Hematopoietic multipotent progenitor cell treated with erythropoietin and hydrocortisone succinate and interleukin-3 and kit ligand, for 8 days (in vitro differentiated cells): ENCODE results near the gene LIN37.
"Not testable (repeated sequence)": the region's sequence is repeated elsewhere in the genome, so short reads cannot be mapped to it uniquely, and the experiment has no call there.

ENCODE experiments used
- DNase-seq: peaks from one replicate; pipeline ENCODE4 v3.0.0-alpha.2; 2015

LIN37 gene

DNA sequence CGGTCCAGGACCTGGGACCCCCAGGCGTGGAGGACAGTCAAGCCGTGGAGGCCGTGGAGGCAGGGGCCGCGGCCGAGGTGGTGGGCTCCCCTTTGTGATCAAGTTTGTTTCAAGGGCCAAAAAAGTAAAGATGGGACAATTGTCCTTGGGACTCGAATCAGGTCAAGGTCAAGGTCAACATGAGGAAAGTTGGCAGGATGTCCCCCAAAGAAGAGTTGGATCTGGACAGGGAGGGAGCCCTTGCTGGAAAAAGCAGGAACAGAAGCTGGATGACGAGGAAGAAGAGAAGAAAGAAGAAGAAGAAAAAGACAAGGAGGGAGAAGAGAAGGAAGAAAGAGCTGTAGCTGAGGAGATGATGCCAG is 28.2 kb upstream of the LIN37 start:
- DNase-seq = no peak

DNA sequence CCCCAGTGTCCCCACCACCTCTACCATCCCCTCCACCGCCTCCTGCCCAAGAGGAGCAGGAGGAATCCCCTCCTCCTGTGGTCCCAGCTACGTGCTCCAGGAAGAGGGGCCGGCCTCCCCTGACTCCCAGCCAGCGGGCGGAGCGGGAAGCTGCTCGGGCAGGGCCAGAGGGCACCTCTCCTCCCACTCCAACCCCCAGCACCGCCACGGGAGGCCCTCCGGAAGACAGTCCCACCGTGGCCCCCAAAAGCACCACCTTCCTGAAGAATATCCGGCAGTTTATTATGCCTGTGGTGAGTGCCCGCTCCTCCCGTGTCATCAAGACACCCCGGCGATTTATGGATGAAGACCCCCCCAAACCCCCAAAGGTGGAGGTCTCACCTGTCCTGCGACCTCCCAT is 27.7 kb upstream of the LIN37 start:
- no peak for DNase-seq

DNA sequence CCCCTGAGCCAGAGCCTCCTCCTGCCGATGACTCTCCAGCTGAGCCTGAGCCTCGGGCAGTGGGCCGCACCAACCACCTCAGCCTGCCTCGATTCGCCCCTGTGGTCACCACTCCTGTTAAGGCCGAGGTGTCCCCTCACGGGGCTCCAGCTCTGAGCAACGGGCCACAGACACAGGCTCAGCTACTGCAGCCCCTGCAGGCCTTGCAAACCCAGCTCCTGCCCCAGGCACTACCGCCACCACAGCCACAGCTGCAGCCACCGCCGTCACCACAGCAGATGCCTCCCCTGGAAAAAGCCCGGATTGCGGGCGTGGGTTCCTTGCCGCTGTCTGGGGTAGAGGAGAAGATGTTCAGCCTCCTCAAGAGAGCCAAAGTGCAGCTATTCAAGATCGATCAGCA is 27.0 kb upstream of the LIN37 start:
- no peak for DNase-seq

DNA sequence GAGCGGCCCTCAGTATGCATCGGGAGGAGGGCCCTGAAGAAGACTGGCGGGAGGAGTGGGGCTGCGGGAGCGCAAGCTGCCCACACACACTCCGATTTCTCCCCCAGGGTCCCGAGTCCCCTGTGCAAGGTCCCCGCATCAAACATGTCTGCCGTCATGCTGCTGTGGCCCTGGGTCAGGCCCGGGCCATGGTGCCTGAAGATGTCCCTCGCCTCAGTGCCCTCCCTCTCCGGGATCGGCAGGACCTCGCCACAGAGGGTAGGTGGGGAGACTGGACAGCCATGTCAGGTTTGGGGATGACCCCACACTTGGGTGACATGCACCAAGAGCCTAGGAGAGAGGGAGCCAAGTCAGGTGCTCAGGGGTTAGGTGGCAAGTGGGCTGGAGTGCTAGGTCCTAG is 25.9 kb upstream of the LIN37 start:
- no peak for DNase-seq

DNA sequence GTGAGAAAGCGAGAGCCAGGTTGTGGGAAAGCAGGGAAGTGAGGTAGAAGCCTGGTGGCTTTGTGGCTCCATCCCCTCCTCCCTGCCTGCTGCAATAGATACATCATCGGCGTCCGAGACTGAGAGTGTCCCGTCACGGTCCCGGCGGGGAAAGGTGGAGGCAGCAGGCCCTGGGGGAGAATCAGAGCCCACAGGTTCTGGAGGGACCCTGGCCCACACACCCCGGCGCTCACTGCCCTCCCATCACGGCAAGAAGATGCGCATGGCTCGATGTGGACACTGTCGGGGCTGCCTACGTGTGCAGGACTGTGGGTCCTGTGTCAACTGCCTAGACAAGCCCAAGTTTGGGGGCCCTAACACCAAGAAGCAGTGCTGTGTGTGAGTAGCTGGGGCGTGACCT is 25.5 kb upstream of the LIN37 start:
- no peak for DNase-seq

DNA sequence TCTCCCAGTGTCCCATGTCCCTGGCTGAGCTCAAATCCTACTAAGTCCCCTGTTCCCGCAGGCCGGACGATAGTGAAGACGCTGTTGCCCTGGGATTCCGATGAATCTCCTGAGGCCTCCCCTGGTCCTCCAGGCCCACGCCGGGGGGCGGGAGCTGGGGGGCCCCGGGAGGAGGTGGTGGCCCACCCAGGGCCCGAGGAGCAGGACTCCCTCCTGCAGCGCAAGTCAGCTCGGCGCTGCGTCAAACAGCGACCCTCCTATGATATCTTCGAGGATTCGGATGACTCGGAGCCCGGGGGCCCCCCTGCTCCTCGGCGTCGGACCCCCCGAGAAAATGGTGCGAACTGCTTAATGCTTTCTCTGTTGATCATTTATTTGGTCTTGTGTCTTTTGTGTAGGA is 24.7 kb upstream of the LIN37 start:
- DNase-seq = no peak

DNA sequence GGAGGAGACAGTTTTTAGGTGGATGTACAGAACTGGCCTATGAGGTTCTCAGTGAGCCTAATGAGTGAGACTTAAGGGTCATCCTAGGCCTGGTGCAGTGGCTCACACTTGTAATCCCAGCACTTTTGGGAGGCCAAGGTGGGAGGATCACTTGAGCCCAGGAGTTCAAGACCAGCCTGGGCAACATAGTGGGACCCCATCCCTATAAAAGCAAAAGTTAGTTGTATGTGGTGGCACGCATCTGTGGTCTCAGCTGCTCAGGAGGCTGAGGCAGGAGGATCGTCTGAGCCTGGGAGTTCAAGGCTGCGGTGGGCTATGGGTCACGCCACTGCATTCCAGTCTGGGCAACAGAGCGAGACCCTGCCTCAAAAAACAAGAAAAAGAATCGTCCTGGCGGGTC is 24.2 kb upstream of the LIN37 start:
- not testable (repeated sequence) for DNase-seq

DNA sequence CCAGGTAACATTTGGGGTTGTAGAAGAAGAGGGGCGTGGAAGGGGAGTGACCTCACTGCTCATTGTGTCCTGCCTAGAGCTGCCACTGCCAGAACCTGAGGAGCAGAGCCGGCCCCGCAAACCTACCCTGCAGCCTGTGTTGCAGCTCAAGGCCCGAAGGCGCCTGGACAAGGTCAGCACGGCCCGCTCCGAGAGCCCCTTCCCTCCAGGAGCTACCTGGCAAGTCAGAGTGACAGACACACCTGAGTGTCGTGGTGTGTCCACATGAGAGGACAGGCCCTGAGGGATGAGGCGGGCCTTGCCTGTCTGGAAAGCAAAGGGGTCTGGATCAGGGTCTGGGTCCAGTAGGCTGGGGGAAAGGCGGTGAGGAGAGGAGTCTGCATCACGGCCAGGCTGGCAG is 23.8 kb upstream of the LIN37 start:
- no peak for DNase-seq

DNA sequence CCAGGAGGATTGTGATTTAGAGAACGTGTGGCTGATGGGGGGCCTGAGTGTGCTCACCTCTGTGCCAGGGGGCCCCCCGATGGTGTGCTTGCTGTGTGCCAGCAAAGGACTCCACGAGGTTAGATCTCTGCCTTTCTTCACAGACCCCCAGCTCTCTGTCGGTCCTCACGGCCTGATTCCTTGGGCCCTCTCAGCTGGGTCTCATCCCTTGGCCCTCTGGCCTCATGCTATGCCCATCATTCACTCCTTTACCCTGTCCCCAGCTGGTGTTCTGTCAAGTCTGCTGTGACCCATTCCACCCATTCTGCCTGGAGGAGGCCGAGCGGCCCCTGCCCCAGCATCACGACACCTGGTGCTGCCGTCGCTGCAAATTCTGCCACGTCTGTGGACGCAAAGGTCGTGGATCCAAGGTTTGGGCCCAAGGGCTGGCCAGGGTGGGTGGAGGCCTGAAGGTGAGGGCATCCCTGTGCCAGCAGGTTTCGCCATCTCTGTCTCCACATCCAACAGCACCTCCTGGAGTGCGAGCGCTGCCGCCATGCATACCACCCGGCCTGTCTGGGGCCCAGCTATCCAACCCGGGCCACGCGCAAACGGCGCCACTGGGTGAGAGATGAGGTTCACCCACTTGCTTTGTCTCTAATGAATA is 23.0 kb upstream of the LIN37 start:
- DNase-seq = no peak

DNA sequence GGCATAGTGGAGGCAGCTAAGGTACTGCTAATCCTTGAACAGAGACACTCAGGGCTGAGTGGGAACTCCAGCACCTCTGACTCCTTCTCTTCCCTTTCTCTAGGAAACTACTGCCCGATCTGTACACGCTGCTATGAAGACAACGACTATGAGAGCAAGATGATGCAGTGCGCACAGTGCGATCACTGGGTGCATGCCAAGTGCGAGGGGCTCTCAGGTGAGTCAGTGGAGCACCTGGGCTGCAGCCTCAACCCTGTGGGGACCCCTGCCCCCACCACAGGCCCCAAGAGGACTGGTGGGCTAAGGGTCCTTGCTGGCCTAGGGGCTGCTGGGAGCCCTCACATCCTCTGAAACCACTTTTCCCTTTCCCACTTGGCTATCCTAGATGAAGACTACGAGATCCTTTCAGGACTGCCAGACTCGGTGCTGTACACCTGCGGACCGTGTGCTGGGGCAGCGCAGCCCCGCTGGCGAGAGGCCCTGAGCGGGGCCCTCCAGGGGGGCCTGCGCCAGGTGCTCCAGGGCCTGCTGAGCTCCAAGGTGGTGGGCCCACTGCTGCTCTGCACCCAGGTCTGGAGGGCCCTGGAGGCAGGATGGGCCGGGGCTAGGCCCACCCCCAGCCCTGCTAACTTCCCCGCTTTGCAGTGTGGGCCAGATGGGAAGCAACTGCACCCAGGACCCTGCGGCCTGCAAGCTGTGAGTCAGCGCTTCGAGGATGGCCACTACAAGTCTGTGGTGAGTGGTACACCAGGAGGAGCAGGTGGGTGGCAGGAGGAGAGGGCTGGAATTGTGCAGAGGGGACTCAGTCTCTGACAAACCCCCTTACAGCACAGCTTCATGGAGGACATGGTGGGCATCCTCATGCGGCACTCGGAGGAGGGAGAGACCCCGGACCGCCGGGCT is 21.1 kb upstream of the LIN37 start:
- no peak for DNase-seq

DNA sequence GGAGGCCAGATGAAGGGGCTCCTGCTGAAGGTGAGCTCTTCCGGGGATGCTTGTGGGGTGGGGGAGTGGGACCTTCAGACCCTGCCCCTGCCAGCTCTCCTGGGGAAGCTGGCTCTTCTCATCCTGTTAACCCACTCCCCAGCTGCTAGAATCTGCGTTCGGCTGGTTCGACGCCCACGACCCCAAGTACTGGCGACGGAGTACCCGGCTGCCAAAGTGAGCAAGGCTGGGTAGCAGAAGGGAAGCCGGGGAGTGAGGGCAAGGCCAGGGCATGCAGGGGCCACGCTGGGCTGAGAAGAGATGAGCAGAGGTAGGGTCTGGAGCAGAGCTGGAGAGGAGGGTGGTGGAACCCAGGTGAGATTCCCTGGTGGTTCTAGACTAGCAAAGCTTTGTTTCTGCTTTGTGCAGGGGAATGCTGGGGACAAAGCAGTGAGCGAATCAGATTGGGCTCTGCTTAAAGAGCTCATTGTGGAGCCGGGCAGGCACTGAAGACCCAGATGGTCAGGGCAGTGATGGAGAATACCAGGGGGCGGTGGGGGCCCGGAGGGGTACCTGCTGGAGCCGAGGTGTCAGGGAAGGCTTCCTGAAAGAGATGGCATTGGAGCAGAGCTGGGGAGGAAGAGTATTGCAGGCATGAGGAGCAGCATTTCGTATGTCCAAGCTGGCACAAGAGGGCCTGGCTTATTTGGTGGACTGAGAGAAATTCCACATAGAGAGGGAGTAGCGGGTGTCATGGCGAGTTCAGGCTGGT is 20.2 kb upstream of the LIN37 start:
- no peak for DNase-seq

DNA sequence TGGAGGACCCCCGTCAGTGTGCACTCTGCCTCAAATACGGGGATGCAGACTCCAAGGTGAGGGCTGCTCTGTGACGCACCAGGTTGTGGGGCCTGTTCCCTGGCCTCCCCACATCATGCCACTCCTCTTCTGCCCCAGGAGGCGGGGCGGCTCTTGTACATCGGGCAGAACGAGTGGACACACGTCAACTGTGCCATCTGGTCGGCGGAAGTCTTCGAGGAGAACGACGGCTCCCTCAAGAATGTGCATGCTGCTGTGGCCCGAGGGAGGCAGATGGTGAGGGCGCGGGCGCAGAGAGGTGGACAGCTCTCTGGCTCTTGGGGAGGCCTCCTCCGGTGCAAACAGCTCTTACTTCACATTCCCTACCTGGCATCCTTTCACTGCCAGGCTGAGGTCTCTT is 19.4 kb upstream of the LIN37 start:
- DNase-seq = no peak

DNA sequence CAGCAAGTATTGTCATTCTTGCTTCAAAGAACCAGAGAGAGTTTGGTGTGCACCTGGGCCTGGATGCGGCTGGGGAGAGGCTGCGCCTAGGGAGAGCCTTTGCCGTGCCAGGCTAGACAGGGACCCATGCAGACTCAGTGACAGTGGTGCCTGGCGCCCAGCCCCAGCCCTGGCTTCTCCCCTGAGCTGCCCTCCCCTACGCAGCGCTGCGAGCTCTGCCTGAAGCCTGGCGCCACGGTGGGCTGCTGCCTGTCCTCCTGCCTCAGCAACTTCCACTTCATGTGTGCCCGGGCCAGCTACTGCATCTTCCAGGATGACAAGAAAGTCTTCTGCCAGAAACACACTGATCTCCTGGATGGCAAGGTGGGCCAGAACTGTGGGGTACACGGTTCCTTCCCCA is 18.6 kb upstream of the LIN37 start:
- DNase-seq = no peak

DNA sequence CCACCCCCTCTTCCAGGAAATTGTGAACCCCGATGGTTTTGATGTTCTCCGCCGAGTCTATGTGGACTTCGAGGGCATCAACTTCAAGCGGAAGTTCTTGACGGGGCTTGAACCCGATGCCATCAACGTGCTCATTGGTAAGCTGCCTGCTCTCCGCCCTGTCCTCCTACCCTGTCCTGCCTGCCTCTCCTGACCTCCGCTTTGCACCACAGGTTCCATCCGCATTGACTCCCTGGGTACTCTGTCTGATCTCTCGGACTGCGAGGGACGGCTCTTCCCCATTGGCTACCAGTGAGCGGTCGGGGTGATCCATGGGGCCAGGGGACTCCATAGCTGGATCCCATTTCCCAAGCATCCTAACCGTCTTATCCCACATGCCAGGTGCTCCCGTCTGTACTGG is 18.1 kb upstream of the LIN37 start:
- no peak for DNase-seq

DNA sequence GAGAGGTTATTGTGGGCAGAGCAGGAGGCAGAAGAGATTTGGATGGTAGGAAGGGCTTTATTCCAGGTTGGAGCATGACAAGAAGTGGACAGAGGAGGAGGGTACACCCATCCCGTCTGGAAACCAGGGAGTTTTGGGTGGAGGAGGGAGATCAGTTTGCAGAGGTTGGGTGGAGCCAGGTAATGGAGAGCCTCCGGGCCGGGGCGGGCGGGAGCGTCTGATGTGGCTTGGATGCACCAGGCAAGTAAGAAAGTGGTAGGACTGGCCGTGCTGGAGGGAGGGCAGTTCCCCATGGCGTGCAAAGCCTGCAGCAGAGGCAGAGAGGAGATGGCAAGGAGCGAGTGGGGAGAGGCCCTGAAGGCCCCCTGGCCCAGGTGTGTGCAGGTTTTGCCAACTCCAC is 17.0 kb upstream of the LIN37 start:
- no peak for DNase-seq

DNA sequence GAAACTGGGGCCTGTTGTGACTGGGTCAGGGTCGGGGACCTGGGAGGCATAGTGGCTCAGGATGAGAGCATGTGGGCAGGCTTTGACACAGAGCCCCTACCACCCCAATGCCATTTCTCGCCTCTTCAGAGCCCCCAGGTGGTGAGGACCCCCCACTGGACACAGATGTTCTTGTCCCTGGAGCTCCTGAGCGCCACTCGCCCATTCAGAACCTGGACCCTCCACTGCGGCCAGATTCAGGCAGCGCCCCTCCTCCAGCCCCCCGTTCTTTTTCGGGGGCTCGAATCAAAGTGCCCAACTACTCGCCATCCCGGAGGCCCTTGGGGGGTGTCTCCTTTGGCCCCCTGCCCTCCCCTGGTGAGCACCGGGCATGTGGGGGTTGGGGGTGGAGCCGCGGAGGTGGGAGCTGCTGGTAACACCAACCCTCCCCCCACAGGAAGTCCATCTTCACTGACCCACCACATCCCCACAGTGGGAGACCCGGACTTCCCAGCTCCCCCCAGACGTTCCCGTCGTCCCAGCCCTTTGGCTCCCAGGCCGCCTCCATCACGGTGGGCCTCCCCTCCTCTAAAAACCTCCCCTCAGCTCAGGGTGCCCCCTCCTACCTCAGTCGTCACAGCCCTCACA is 16.5 kb upstream of the LIN37 start:
- DNase-seq = no peak

DNA sequence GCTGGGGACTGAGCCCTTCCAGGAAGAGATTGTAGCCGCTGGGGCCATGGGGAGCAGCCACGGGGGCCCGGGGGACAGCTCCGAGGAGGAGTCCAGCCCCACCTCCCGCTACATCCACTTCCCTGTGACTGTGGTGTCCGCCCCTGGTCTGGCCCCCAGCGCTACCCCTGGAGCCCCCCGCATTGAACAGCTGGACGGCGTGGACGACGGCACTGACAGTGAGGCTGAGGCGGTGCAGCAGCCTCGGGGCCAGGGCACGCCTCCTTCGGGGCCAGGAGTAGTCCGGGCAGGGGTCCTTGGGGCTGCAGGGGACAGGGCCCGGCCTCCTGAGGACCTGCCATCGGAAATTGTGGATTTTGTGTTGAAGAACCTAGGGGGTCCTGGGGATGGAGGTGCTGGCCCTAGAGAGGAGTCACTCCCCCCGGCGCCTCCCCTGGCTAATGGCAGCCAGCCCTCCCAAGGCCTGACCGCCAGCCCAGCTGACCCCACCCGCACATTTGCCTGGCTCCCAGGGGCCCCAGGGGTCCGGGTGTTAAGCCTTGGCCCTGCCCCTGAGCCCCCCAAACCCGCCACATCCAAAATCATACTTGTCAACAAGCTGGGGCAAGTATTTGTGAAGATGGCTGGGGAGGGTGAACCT is 15.7 kb upstream of the LIN37 start:
- DNase-seq = no peak

DNA sequence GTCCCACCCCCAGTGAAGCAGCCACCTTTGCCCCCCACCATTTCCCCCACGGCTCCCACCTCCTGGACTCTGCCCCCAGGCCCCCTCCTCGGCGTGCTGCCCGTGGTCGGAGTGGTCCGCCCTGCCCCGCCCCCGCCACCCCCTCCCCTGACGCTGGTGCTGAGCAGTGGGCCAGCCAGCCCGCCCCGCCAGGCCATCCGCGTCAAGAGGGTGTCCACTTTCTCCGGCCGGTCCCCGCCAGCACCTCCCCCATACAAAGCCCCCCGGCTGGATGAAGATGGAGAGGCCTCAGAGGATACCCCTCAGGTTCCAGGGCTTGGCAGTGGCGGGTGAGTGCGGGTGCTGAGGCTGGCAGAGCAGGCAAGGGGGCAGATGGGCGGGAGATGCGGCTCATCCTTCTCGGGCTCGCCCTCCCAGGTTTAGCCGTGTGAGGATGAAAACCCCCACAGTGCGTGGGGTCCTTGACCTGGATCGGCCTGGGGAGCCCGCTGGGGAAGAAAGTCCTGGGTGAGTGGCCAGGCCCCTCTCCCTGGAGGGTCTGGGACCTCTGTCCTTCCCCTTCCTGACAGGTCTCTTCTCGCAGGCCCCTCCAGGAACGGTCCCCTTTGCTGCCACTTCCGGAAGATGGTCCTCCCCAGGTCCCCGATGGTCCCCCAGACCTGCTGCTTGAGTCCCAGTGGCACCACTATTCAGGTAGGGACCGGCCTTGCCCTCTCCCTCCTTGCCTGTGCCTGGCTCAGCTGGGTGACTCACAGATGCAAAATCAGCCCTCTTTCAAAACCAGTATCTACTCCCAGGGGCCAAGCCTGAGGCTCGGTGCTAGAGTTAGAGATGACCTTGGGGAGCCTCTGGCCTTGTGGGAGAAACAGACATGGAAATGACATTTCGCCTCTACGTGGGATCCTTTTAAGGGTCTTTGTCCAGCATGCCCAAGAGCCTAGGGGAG is 14.9 kb upstream of the LIN37 start:
- DNase-seq = no peak

DNA sequence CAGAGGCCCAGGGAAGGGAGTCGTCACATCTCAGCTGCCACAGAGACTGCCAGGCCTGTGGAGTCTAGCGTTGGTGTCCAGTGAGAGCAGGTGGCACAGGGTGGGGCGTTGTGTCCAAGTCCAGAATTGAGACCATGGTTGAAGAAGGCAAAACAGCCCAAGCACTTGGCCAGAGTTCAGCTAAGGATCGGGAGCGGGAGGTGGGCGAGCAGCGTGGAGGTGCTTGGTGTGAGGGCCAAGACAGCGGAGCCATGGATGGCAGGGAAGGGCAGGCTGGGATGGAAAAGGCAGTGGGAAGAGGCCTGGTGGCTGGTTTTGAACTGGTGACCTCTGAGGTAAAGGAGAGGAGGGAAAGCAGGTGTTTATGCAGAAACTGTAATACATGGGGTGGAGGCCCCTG is 14.1 kb upstream of the LIN37 start:
- no peak for DNase-seq

DNA sequence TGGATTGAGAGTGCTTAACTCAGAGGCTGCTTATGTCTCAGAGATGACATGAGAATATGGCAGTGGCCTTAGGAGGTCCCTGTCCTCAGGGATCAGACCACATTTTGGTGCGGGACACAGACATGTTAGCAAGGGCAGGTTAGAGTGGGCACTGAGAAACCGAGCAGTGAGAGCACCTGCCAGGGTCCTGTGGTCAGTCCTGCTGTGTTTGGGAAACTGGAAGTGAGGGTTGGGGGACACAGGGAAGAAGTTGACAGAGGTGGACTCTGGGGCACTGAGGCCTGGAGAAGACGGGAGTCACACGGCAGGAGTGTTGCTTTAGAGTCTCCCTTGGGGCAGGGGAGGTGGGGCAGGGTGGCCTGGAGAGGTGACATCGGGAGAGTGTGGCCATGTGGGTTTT is 13.5 kb upstream of the LIN37 start:
- no peak for DNase-seq

DNA sequence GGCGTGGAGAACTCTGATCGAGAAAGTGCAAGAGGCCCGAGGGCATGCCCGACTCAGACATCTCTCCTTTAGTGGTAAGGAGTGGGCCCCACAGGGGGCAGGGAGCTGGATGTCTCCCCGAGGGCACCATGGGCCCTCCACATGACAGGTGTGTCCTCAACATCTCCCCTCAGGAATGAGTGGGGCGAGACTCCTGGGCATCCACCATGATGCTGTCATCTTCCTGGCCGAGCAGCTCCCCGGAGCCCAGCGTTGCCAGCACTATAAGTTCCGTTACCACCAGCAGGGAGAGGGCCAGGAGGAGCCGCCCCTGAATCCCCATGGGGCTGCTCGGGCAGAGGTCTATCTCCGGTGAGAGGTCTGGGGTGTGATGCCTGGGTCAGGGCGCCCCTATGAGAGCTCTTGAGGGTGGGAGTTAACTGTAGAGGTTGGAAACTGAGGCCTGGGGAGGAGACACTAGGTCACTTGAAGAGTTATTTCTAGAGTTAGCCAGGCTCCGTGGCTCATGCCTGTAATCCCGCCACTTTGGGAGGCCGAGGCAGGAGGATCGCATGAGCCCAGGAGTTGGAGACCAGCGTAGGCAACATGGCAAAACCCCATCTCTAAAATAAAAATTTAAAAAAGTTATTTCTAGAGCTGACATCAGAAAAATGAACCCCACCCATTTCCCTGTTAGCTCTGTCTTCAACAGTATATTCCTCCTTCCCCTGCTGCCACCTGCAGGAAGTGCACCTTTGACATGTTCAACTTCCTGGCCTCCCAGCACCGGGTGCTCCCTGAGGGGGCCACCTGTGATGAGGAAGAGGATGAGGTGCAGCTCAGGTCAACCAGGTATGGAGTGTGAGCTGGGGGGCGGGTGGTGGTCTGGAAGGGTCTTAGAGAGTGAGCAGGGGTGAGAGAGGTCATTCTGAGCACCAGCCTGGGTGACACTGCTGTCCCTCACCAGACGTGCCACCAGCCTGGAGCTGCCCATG is 11.2 kb upstream of the LIN37 start:
- peak; percentile 28 for DNase-seq
